ENCODE data around the gene XRN1.

XRN1 gene, protein sequence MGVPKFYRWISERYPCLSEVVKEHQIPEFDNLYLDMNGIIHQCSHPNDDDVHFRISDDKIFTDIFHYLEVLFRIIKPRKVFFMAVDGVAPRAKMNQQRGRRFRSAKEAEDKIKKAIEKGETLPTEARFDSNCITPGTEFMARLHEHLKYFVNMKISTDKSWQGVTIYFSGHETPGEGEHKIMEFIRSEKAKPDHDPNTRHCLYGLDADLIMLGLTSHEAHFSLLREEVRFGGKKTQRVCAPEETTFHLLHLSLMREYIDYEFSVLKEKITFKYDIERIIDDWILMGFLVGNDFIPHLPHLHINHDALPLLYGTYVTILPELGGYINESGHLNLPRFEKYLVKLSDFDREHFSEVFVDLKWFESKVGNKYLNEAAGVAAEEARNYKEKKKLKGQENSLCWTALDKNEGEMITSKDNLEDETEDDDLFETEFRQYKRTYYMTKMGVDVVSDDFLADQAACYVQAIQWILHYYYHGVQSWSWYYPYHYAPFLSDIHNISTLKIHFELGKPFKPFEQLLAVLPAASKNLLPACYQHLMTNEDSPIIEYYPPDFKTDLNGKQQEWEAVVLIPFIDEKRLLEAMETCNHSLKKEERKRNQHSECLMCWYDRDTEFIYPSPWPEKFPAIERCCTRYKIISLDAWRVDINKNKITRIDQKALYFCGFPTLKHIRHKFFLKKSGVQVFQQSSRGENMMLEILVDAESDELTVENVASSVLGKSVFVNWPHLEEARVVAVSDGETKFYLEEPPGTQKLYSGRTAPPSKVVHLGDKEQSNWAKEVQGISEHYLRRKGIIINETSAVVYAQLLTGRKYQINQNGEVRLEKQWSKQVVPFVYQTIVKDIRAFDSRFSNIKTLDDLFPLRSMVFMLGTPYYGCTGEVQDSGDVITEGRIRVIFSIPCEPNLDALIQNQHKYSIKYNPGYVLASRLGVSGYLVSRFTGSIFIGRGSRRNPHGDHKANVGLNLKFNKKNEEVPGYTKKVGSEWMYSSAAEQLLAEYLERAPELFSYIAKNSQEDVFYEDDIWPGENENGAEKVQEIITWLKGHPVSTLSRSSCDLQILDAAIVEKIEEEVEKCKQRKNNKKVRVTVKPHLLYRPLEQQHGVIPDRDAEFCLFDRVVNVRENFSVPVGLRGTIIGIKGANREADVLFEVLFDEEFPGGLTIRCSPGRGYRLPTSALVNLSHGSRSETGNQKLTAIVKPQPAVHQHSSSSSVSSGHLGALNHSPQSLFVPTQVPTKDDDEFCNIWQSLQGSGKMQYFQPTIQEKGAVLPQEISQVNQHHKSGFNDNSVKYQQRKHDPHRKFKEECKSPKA (N-terminal part only)

DNA sequence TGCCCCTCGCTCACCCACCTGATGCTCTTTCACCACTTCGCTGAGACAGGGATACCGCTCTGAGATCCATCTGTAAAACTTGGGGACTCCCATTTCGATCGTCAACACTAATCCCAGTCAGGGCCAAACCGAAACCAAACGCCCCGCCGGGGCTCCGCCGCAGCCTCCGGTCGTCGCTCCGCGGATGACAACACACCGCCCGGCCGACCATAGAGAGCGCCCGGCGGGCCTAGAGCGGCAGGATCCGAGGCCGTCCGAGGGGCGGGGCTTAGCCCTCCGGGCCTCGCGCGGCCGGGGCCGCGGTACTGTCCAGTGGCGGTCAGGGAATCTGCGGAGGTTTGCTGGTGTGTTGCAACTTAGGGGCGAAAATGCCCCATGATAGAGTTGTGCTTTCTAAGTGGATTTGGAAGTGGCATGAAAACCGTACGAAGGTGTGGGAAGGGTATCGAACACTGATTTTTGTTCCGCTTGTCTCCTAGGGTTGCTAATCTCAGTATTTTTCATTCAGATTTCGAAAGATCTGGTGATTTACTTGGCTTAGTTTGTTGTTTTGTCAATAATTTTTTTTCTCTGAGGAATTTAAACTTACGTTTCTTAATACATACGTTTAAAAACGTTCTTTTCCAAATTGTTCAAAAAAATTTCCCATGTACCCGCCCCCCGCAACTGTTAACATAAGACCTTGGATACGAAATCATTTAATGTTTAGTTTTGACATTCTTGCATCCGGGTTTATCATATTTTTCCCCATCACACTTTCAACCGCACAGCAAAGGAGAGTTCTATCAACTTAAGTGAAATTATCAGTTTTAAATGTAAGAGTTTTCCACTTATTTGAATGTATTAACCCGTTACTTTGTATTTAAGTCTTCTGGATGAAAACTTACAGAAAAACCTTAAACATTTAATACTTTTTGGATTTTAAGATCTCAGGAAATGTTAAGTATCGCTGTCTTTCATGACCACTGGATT lies at the start of gene XRN1:
Gene XRN1 (minus strand): TSS at position 186 of the 972 bp plus-strand sequence. CDS start 93 bp downstream, at position 93.
- H3K9me3 ChIP-seq (replicated peaks in 1 of 11): peaks cover 0 to 14% (median 13%) of the 10 kb centered on the region in 11 experiments; a peak in 18 of 22 replicates
- H3K4me3 ChIP-seq: peak within 1 kb of the TSS; percentile 81 to 98 (median 93)
- H3K27me3 ChIP-seq: no peaks in the 10 kb centered on the region
- peak in 2 of 11 experiments; percentile 10 to 27; a peak in 1 of 22 replicates for TF ChIP-seq Cebpa-rat (IDR thresholded peaks at IDR 0.05)
- peaks cover 17 to 30% (median 25%) of the 10 kb centered on the region in 10 experiments for H3K4me1 ChIP-seq
- H3K4me2 ChIP-seq: peak within 1 kb of the TSS; percentile 73 to 95 (median 82)
- H4K20me1 ChIP-seq: peaks cover 0 to 17% (median 0%) of the 10 kb centered on the region in 11 experiments; a peak in 7 of 22 replicates
- H3K27ac ChIP-seq: peak within 1 kb of the TSS; percentile 92 to 99 (median 96)
- H3K9ac ChIP-seq: peak within 1 kb of the TSS; percentile 95 to 99 (median 97)
- H3K36me3 ChIP-seq: peaks cover 34 to 61% (median 50%) of the 10 kb centered on the region in 11 experiments

DNA sequence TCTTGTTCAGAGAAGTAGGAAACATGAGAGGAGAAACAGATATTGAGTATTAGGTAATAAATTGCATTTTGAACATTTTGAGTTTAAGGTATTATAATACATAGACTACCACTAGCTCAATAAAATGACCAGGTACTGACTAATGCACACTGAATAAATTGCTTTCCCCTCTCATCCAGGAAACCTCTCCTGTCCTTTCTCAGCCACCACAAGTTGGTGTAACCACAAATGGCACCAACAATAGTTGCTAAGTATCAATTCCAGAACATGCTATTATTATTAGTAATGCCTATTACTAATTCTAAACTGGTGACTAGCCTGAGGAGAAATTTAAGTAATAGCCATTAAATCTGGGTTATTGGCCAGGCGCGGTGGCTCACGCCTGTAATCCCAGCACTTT lies 47.3 kb upstream of the XRN1 start:
- H3K27me3 ChIP-seq: no peaks in the 10 kb centered on the region
- no peaks in the 10 kb centered on the region for H3K9me3 ChIP-seq (replicated peaks in 1 of 11)
- H3K27ac ChIP-seq: no peak overlapping the region
- TF ChIP-seq Cebpa-rat (IDR thresholded peaks at IDR 0.05): no peak
- H4K20me1 ChIP-seq: no peaks in the 10 kb centered on the region
- no peaks in the 10 kb centered on the region for H3K4me1 ChIP-seq
- no peak overlapping the region for H3K4me3 ChIP-seq
- H3K4me2 ChIP-seq: no peak overlapping the region
- no peak overlapping the region for H3K9ac ChIP-seq
- peaks cover 78 to 100% (median 91%) of the 10 kb centered on the region in 11 experiments for H3K36me3 ChIP-seq

DNA sequence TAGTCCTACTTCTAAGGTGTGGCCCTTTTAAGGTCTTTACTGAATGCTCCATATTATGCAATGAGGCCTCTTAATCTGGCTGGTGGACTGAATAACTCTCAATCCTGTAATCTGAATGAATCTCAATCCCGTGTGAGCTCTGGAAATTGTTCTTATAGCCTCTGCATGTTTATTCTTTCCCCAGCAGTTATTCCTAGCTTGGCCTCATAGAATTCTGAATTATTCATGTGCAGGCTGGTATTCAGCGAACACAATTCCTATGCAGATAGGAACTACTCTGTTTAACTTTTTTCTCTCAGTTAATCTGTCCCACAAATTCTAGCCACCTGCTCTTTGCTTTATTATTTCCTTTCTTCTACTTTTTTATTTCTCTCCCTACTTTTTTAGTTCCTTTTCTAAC lies 44.3 kb upstream of the XRN1 start:
- Histone ChIP-seq H4K20me1 (no peaks in the 10 kb centered on the region), H3K4me2 (no peak overlapping the region), H3K36me3 (peaks cover 87 to 100% (median 95%) of the 10 kb centered on the region in 11 experiments), H3K9me3 (replicated peaks in 1 of 11) (no peaks in the 10 kb centered on the region), H3K4me3 (no peak overlapping the region), H3K9ac (no peak overlapping the region), H3K27ac (no peak overlapping the region), H3K27me3 (no peaks in the 10 kb centered on the region), H3K4me1 (no peaks in the 10 kb centered on the region)
- TF ChIP-seq Cebpa-rat (IDR thresholded peaks at IDR 0.05): no peak

DNA sequence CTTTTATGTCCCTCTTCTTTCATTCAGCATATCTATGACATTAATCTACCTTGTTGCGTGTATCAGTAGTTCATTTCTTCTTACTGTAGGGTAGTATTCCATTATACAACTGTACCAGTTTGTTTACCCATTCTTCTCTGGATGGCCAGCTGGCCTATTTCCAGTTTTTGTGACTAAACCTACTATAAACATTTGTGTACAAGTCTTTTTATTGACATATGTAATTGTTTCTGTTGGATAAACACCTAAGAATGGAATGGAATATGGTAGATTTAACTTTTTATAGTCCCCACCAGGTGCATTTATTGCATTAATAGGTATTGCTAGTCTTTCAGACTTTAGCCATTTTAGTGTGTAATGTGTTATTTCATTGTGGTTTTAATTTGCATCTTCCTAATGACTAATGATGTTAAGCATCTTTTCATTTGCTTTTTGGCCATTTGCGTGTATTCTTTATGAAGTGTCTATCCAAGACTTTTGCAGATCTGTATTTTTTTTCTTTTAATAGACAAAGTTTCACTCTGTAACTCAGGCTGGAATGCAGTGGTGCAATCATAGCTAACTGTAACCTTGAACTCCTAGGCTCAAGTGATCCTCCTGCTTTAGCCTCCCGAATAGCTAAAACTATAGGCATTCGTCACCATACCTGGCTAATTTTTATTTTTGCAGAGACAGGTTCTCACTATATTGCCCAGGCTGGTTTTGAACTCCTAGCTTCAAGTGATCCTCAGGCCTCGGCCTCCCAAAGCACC lies 41.9 kb upstream of the XRN1 start:
- H3K27me3 ChIP-seq: no peaks in the 10 kb centered on the region
- H3K4me3 ChIP-seq: no peak overlapping the region
- no peak for TF ChIP-seq Cebpa-rat (IDR thresholded peaks at IDR 0.05)
- peaks cover 87 to 100% (median 93%) of the 10 kb centered on the region in 11 experiments for H3K36me3 ChIP-seq
- no peaks in the 10 kb centered on the region for H4K20me1 ChIP-seq
- no peak overlapping the region for H3K9ac ChIP-seq
- H3K9me3 ChIP-seq (replicated peaks in 1 of 11): 0 out of 22 replicates have a peak, but pooled peaks cover 0 to 4% (median 0%) of the 10 kb centered on the region in 11 experiments
- no peak overlapping the region for H3K27ac ChIP-seq
- H3K4me1 ChIP-seq: no peaks in the 10 kb centered on the region
- H3K4me2 ChIP-seq: no peak overlapping the region

DNA sequence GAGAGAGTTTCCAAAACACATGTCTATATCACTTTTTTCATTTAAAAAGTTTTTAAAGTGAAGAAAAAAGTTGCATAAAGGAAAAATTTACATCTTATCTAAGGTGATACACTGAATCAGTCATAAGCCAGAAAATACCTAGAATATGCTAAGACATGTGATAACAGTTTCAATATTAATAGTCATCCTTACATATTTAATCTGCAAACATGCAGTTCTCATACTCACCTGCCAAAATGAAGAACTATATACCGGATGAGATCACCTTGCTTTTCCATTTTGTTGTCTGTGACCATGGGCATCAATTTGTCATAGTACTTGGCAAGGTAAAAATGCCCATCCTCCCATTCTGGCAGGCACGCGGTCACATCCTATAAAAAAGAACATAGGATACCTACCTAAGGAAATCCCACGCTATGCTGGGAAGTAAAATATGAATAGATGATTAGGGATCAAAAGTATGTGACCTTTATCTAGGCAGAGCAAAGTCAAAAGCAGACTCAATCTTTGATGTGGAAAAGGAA lies 37.1 kb upstream of the XRN1 start:
- peaks cover 87 to 100% (median 94%) of the 10 kb centered on the region in 11 experiments for H3K36me3 ChIP-seq
- H3K9ac ChIP-seq: no peak overlapping the region
- no peaks in the 10 kb centered on the region for H3K27me3 ChIP-seq
- H3K27ac ChIP-seq: no peak overlapping the region
- H3K4me2 ChIP-seq: no peak overlapping the region
- TF ChIP-seq Cebpa-rat (IDR thresholded peaks at IDR 0.05): no peak
- H4K20me1 ChIP-seq: no peaks in the 10 kb centered on the region
- H3K9me3 ChIP-seq (replicated peaks in 1 of 11): peaks cover 32 to 46% (median 37%) of the 10 kb centered on the region in 11 experiments
- no peaks in the 10 kb centered on the region for H3K4me1 ChIP-seq
- no peak overlapping the region for H3K4me3 ChIP-seq

DNA sequence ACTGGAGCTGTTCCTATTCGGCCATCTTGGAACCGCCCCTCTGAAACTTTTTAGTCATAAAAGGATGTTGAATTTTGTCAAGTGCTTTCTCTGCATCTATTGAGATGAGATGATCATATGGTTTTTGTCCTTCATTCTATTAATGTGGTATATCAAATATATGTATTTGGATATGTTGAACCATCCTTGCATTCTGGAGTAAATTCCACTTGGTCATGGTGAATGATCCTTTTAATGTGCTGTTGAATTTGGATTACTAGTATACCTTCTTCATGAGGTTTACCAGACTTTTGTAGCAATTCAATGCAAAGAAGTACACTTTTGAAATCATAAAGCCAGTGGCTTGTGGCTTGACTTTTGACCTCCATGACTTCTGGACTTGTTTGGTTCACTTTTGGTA lies 33.4 kb upstream of the XRN1 start:
- peak overlapping the region in 4 of 10 experiments; percentile 10 to 31 (median 28); a peak in 4 of 20 replicates for H3K4me3 ChIP-seq
- H4K20me1 ChIP-seq: no peaks in the 10 kb centered on the region
- no peak overlapping the region for H3K9ac ChIP-seq
- H3K27me3 ChIP-seq: no peaks in the 10 kb centered on the region
- TF ChIP-seq Cebpa-rat (IDR thresholded peaks at IDR 0.05): no peak
- no peaks in the 10 kb centered on the region for H3K4me1 ChIP-seq
- no peak overlapping the region for H3K27ac ChIP-seq
- H3K9me3 ChIP-seq (replicated peaks in 1 of 11): peaks cover 33 to 51% (median 44%) of the 10 kb centered on the region in 11 experiments
- no peak overlapping the region for H3K4me2 ChIP-seq
- peaks cover 61 to 66% (median 63%) of the 10 kb centered on the region in 11 experiments for H3K36me3 ChIP-seq

DNA sequence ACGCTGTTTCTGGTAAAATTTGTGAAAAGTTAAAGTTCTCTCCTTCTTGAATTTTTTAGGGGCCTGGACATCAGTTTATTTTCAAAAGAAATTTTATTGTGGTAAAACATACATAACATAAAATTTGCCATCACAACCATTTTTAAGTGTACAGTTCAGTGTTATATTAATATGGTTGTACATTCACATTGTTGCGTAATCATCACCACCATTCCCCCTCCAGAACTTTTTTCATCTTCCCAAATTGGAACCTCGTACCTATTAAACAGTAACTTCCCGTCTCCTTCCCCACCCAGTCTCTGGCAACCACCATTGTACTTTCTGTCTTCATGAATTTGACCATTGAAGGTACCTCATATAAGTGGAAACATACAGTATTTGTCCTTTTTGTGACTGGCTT lies 23.0 kb upstream of the XRN1 start:
- no peak overlapping the region for H3K27ac ChIP-seq
- no peak overlapping the region for H3K4me2 ChIP-seq
- H4K20me1 ChIP-seq: no peaks in the 10 kb centered on the region
- H3K9me3 ChIP-seq (replicated peaks in 1 of 11): peaks cover 10 to 20% (median 17%) of the 10 kb centered on the region in 11 experiments; a peak in 21 of 22 replicates
- H3K4me1 ChIP-seq: no peaks in the 10 kb centered on the region
- peak in 9 of 11 experiments; percentile 14 to 88 (median 69); a peak in 15 of 22 replicates for TF ChIP-seq Cebpa-rat (IDR thresholded peaks at IDR 0.05)
- no peaks in the 10 kb centered on the region for H3K27me3 ChIP-seq
- no peak overlapping the region for H3K4me3 ChIP-seq
- H3K9ac ChIP-seq: no peak overlapping the region
- peaks cover 12 to 45% (median 29%) of the 10 kb centered on the region in 11 experiments; a peak in 21 of 22 replicates for H3K36me3 ChIP-seq

Measured in BLaER1 treated with 17β-estradiol and CSF1 and Interleukin-3, amounts not matched to agents 10 nM and 100 nM (cell line).